RCC 7860 (cell line): ENCODE results near the gene KLHL13.
A peak's percentile ranks its signal among the peaks of the same experiment; 100 is the strongest.

Experiments used
- DNase-seq: peaks from one replicate; pipeline ENCODE4 v3.0.0-alpha.2; 2015; ENCODE audit warnings: low spot score
- FAIRE-seq: peaks from 2 replicates; lab custom pipeline; 2012; peaks lifted over from hg19 to GRCh38; lab: Jason Lieb, UNC

The KLHL13 gene

DNA sequence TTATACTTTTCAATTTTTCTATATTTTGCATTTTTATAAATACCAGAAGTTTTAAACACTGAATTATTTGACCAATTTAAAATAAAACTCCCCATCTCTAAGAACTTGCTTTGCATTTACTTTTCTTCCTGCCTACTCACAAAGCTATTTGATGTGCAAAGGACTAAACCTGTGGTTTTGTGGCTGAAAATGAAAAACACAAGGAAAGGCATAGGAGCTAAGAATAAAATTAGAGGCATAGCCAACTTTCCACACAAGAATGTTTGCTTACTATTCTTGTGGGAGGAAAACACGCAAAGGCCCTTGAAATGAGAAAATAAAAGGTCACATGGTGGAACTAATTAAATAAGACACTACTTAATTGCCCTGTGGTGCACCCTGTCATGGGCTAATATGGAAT, 221.2 kb downstream of the KLHL13 start:
- no peak for FAIRE-seq
- DNase-seq: no peak

DNA sequence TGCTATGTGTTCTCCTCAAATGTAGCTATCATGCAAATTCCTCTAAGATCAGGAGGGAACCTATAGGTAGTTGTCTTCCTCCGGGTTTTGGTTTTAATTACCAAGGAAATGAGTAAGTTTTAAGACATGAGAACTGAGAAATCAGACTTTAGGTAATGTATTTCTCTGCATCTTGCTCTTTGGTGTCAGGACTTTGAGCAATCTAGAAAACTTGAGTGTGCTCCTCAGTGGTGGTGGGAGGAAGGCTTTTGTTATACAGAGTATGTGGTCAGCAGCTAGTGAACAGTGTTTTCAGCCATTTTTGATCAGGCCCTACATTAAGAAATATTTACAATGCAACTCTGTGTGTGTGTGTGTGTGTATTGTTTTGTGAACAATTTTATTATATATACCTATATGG, 224.1 kb downstream of the KLHL13 start:
- no peak for DNase-seq
- FAIRE-seq: no peak

- DNase-seq (no peak), FAIRE-seq (no peak)
Observed at GRCh38 chrX:117871796-117872195, 244.8 kb downstream of the KLHL13 start.

DNA sequence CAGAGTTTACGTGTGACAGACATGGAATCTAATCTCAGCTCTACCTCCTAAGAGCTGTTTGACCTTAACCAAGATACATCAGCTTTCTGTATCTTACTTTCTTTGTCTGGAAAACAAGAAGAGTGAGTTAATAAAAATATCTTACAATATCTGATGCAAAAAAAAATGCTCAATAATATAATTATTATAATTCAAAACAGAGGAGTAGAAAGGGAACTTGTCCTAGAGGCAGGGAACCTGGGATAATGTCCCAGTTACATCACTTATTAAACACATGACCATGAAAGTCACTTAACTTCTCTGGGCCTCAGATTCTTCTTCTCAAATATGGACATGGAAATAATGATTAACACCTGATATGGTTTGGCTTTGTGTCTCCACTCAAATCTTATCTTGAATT, 256.1 kb downstream of the KLHL13 start:
- FAIRE-seq: no peak
- DNase-seq: no peak

DNA sequence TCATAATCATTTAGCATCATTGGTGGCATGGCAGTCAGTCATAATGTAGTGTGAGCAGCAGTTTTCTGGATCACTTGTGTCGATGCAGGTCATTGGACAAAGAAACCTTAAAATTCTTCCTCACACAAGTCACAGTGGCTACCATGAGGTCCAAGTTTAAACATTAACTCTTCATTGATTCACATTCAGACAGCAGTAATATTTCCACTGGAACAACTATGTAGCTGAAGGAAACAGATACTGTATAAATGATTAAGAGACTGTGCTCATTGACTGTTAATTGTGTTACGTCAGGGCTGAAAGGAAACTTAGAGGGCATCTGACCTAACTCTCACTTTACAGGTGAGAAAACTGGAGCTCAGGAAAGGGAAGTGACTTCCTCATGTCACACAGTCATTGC, 261.8 kb downstream of the KLHL13 start:
- peak; percentile 20 for DNase-seq
- FAIRE-seq: peak; percentile 80

DNA sequence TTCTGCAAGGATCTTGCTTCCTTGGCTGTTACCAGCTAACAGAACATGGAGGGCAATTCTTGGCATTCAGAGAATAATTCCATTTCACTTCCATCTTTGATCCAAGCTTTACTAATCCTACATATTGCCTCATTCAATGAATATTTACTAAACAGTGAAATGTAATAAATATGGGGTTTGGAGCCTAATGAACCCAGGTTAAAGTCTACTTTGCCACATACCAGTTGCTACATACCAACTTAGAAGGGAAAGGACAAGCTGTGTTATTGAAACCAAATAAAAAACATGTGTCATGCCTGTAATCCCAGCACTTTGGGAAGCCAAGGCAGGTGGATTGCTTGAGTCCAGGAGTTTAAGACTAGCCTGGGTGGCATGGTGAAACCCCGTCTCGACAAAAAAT, 265.6 kb downstream of the KLHL13 start:
- FAIRE-seq (no peak), DNase-seq (no peak)
